GM19324 (cell line): ENCODE results near the gene ABHD2.
"Not testable (repeated sequence)": the region's sequence is repeated elsewhere in the genome, so short reads cannot be mapped to it uniquely, and the experiment has no call there.

ENCODE experiments used
- ATAC-seq: cut with Tn5 transposase; IDR thresholded peaks from one replicate; pipeline ENCODE4 v1.9.1; 2021; ENCODE audit warnings: mild to moderate bottlenecking, moderate library complexity; ENCODE audit not compliant: unreplicated experiment, low FRiP score

Gene ABHD2

DNA sequence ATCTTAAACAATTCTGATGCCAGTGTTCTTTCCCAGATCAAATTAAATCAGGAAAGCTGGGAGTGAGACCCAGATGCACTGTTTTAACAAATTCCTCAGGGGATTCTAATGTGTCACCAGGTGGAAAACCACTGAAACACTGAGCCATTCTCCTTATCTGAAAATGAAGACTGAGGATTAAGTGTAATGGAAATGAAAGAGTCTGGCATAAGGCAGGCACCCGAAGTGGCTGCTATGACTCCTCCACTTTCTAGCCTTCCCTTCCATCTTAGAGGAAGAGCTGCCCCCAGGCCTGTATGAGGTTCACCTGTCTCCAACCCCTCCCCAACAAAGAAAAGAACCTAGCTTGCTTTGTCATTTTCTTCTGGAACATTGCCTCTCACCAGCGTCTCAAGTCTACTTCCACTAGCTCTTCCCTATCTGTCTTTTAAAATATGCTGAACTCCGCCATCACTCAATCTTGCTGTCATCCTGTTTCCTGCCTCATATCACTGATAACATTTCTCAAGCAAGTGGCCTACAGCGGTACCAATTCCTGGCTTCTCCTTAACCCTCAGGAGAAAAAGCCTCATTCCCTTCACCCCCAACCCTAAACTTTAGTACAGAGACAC lies 13.7 kb upstream of the ABHD2 start:
- no peak for ATAC-seq

DNA sequence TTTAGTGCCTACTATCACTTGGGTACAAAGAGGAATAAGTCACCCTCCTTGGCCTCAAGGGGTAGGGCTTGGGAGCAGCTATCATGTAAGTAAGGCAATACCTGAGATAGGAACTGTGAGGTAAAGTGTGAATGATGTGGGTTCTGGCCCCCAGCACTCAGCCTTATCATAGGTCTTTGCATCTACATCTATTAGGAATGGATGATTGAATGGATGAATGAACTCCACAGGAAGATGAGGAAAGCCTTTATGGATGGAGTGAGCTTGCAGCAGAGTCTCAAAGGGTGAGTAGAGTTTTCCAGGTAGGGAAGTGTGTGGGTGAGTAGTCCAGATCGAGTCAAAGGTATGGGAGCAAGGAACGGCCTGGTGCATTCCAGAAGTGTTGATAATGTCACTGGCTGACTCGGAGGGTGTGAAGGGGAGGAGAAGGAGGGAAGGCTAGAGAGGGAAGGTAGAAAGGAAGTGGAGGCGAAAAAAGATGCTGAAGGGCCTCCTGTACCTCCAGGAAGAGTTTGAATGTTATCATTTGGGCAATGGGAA lies 13.1 kb upstream of the ABHD2 start:
- ATAC-seq = no peak

DNA sequence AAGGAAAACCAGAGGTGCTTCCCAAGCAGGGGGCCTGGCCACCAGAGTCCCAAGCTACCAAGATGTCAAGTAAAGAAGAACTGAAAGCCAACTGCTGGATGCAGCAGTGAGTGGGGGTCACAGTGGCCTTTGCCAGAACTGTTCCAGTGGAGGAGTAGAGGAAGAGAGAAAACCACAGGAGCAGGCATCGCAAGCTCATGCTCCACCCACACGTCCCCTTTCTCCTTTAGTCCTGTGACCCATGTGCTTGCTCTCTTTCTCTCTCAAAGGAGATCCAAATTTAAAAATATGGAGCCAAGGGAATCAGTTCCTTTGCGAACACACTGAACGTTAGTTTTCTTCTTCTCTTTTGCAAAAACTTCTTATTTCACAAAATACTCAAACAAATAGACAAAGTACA lies 12.4 kb upstream of the ABHD2 start:
- ATAC-seq = no peak

DNA sequence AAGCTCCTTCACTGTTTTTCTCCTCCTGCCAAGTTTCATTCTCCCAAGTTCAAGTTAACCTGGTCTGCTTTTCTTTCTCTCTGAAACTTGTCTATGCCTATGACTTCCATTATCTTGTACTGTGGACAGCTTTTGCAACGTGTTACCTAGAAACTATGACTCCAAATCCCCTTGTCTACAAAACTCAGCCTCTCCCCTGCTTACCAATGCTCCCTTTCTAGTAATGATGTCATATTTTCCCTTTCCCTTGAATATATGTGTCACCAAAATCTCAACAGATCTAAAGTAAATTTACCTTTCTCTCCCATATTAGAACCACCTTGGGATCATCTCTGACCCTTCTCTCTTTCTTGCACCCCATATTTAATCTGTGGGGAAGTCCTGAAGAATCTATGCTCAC lies 10.5 kb upstream of the ABHD2 start:
- ATAC-seq = no peak

DNA sequence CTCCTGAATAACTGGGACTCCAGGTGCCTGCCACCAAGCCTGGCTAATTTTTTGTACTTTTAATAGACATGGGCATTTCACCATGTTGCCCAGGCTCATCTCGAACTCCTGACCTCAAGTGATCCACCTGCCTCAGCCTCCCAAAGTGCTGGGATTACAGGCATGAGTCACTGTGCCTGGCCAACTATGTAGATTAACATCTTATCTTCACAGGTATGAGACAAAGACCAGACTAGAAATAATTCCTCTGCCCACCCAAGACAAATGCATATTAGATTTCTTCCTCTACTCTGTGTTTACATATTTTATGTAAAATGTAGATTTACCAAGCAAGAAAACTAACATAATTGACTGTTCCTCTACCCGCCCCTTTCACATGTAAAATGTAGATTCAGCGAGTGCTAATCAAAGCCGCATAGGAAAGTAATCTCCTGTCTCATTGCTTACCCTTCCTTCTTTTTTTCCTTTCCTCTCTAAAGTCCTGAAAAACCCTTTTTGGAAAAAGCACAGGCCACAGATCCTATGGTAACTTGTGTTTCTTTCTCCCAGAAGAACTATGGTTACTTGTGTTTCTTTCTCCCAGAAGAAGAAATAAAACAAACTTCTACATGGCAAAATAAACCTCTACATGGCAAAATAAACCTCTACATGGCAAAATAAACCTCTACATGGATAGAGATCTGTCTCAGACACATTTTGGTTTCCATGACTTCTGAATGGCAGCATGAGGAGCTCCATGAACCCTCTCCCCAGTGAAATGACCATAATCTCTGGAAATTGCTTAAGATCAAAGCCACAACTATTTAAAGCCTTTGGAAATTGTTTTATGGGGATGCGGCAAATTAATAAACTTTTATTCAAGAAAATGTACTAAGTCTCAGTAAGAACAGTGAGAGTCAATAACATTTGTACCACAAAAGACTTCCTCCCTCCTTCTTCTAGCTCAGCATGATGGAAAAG lies 9.1 kb upstream of the ABHD2 start:
- no peak for ATAC-seq

DNA sequence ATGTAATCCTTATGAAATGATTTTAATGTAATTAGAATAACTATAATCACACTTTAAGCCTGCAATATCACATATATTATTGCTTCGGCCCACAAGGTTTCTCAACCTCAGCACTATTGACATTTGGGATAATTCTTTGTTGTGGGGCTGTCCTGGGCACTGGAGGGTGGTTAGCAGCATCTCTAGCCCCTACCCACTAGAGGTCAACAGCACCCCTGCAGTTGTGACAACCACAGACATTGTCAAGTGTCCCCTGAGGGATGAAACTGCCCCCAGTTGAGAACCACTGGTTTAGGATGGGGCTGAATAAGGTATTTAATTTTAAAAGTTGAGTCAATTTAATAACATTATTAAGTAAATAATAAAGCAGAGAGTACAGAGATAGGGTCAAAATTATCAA lies 6.4 kb upstream of the ABHD2 start:
- ATAC-seq = no peak

DNA sequence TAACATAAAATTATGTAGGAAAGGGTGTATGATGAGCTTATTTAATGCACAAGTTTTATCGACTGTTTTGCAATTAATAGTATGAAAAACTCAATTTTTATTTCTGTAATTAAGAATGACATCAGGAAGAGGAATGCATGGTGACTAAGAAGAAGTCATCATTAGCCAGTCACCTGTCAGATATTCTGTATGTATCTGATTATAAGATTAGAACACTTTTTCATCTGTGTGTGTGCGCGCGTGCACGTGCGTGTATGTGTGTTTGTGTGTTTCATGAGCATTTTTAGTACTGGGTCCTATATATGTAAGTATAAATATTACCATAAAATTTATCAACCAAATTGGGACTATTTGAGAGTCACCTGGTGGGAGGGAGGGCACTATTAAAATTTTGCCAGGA lies 5.0 kb upstream of the ABHD2 start:
- ATAC-seq = no peak

DNA sequence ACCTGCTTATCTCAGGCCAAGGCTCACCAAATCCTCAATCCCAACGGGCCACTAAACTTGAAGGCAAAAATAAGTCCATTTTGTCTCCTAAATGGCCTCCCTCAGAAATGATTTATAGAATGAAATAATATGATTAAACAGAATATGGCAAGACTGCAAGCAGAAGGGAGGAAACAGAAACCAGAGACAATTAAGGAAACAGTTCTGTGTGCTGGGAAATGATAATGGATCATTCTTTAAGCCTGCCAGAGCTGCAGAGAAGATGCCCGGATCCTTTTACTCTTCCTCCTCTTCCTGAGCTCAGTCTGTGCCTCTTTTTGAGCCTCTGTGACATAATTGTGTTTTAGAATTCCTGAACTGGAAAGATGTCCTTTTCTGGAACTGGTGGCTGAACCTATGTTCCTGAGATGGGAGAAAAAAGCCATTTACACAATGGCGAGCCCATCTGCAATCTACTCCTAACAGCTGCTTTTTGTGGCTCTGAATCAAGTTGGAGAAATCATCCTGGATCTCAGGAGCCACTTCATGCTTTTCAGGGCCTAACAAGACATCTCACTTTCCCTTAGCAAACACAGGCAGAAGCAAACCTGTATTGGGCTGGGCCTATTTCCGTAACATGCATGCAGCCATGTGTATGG lies 2.8 kb upstream of the ABHD2 start:
- ATAC-seq = no peak

DNA sequence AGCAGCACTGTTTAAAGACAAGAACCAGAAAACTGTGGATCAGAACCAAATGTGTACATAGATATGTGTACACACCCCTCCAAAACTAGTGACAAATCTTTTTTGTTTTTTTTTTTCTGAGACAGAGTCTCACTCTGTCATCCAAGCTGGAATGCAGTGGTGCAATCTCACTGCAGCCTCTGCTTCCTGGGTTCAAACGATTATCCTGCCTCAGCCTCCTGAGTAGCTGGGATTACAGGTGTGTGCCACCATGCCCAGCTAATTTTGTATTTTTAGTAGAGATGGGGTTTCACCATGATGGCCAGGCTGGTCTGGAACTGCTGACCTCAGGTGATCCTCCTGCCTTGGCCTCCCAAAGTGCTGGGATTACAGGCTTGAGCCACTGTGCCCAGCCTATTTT lies 2.3 kb upstream of the ABHD2 start:
- not testable (repeated sequence) for ATAC-seq

DNA sequence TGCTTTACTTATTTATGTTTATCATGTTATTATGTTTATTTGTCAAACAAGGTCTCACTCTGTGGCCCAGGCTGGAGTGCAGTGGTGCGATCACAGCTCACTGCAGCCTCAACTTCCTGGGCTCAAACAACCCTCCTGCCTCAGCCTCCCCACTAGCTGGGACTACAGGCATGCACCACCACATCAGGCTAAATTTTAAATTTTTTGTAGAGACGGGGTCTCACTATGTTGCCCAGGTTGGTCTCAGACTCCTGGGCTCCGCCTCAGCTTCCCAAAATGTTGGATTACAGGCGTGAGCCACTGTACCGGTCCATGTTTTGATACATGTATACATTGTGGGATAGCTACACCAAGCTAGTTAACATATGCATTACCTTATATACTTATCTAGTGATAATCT lies 1.9 kb upstream of the ABHD2 start:
- ATAC-seq = not testable (repeated sequence)

DNA sequence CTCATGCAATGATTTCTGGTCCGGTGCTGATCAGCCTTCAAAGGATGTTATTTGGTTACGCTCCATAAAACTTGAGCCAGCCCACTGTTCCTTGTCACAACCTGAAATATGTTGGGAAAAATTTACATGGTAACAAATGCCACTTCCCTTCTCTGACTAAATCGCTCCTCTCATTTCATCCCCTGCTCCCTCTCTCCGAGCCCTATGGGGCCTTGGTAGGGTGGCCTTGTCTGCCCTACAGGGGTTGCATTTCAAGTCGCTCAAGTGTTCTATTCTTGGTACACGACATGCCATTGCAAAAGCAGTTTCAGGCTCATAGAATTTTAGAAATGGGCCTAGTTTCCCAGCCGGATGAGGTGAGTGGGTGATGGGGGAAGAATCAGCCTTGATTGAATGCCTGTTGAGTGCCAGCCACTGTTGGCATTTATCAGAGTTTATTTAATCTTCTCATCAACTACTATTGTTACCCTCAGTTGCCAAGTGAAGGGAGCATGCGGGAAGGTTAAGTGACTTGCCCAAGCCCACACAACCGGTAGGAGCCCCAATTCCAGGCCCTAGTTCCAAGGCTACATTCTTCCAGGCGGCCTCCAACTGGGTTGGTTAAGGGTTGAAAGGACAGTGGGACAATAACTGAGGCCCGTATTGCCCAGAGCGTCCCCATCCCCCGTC lies 961 bp upstream of the ABHD2 start:
- no peak for ATAC-seq

DNA sequence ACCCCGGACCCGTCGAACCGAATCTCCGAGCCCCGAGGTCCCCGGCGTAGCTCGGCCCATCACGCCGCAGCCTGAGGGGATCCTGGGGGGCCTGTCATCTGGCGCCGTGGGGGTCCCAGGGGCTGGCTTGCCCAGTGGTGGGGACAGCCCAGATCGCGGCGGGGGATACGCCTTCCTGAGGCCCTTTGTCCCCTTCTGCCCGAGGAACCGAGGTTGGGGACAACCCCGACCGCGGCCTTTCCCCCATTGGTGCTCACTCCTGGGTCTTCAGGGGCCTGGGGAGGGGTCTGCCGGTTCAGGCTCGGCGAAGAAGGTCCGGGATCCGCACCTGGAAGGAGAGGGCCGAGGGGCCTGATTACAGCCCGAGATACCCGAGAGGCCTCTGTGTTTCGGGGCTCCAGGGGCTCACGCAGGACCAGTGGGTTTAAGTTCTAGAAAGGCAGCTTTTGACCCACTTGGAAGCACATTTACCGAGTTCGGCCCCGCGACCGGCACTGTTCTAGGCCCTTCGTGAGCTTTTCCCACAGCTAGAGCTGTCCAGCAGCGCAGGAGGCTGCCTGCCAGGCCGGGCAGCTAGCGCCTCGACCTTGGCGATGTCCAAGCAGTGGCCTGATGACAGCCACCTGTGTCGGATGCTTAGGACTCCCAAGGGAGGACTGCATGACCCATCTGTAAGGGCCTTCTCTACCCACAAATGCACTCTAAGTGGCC lies 504 bp downstream of the ABHD2 start:
- peak; percentile 15 for ATAC-seq

DNA sequence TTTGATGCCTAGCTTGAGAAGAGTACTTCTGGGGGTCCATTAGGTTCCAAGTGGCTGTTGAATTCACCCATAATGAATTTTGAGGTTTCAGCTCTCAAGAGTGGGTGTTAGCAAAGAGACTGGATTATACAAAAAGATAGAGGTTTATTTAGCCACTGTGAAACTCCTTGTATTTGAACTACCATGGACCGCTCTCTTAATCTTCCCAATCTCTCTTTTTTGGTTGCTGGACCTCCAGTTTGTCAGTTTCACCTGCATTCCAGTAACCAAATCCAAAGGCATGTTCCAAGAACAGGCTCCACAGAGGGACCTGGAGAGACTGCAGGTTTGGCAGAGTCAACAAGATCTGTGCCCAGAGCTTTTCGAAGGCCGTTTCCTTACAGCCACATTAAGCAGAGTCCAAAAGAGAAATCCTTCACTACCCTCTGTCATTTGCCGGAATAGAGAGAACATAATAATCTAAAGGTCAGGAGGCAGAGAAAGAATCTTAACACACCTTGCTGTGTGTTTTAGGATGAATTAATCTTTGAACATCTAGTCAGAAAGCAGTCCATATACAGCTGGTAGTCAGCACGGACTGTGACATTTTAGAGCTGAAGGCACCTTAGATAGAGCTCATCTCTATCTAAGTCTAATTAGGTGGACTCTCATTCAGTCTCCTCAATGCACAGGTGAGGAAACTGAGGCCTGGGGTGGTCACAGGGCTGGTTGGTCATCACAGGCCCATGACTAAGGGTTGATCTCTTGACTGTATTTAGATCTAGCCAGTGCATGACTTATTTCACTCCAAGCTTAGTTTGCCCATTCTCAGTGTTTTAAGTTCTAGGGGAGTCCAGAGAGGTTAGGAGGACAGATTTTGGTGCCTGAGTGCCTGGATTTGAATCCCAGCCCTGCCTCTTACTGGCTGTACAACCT lies 1.3 kb downstream of the ABHD2 start:
- no peak for ATAC-seq

DNA sequence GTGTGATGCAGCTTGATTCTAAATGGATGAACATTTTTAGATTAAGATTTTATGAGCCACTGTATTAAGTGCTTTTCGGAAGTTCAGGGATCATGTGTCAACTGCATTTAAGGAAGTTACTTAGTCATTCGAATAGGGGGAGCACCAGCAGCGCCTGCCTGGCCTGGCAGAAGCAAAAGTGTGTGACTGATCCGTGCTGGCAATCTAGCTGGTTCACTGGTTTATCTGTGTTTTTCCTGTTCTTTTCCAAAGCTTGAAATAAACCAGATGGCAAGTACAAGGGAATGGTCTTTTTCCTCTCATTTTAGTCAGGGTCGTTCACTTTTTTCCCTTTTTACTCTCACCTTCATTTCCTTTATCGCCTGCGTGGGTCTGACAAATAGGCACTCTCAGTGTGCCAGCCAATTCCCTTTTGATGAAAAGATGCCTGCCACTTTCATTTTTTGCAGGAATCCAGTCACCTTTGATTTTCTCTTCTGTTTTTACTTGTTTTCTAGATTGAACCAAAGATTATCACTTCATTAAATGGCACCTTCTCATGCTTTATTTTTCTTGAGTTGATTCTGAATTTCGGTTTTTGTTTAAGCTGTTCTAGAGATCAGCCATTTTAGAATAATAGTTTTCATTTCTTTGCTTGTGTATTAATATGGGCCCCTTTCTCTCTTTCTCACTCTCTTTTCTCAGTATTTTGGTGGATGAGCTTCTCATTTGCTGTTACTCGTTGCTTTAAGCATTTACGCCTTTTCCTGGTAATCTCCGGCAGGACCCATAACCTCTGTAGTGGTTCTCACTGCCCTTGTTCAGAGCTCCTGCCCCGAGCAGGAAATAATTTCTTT lies 2.8 kb downstream of the ABHD2 start:
- no peak for ATAC-seq

DNA sequence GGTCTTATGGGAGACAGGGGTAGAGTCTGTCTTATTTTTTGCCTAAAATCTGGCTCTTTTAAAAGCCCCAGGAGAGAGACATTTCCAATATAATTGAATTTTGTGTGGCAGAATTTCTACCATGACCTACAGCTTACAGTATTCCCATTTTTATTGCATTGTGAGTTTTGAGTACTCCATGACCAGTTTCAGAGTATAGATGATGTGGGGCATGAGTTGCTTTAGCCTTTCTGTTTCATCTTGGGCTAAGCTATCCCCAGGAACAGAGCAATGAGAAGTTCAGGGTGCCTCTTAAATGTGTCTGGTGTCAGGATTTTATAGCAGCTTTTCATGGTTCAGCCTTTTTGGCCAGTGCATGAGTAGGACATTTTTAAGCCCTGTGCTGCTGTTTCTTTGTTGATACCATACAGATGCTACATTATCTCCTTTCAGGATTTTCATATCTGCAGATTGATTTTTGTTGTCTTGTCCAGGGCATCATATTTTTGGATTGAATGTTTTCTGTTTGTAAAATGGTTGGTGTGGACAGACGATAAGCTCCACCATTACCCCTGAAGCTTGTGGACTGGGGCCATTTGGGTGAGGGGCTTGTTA lies 3.5 kb downstream of the ABHD2 start:
- no peak for ATAC-seq

DNA sequence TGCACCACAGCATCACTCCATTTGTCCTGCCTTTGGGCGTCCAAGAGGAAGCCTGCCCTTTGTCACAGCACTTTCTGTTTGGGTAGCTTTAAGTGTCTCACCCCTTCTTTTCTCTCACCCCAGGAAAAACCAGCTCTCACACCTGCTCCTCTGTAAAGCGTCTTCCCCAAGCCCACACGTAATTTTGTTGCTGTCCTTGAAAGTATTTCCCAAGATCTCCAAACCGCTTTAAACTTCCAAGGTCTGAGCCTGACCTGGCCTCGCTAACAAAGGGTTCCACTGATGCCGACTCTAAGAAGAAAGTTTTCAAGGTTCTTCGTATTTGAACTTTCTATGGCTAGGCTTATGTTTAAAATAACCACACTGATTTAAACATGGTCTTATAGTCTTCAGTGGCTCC lies 5.3 kb downstream of the ABHD2 start:
- no peak for ATAC-seq

DNA sequence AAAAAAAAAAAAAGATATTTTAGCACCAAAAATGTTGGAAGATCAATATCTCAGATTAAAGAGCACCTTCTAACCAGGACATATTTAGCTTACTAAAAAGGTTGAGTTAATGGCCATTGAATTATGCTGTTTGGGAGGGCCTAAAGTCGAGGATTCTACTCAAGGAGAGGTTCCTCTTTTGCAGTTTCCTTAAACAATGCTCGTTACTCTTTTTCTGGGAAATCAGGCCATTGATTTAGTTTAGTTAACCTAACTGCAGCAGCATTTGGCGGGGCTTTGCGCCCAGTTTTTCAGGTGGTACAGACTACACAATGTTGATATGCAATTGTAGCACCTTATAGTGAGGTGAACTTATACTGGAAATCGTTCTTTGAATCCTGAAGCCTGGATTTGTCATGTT lies 6.8 kb downstream of the ABHD2 start:
- ATAC-seq = no peak

DNA sequence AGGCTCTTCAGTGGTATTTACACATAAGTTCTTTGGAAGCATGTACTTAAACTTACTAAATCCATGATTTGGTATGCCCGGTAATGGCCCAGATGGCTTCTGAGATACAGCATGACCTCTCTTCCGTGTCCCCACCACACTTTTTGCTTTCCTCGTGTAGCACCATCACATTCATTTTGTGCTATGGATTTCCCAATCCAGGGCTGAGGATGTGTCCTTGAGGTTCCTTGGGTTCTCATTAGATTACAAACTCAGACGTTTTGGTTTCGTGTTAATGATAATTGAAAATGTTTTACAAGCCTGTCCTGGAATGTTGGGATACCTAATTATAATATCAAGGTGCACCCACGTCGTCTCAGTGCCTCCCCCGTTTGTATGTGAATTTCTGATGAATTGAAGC lies 7.3 kb downstream of the ABHD2 start:
- no peak for ATAC-seq
